ENCODE measurements around the gene NCAN. TPM values are rescaled to one million over a fixed set of nuclear protein-coding genes. Genes with fewer than 3 reads are reported as not detected.
A peak's percentile ranks its signal among the peaks of the same experiment; 100 is the strongest.

Gene NCAN
- total and polyA plus RNA-seq, 2 of the 8 experiments (the other 6 are each of a cell fraction or from before 2014, with no cell fraction given), result 2.7 TPM

DNA sequence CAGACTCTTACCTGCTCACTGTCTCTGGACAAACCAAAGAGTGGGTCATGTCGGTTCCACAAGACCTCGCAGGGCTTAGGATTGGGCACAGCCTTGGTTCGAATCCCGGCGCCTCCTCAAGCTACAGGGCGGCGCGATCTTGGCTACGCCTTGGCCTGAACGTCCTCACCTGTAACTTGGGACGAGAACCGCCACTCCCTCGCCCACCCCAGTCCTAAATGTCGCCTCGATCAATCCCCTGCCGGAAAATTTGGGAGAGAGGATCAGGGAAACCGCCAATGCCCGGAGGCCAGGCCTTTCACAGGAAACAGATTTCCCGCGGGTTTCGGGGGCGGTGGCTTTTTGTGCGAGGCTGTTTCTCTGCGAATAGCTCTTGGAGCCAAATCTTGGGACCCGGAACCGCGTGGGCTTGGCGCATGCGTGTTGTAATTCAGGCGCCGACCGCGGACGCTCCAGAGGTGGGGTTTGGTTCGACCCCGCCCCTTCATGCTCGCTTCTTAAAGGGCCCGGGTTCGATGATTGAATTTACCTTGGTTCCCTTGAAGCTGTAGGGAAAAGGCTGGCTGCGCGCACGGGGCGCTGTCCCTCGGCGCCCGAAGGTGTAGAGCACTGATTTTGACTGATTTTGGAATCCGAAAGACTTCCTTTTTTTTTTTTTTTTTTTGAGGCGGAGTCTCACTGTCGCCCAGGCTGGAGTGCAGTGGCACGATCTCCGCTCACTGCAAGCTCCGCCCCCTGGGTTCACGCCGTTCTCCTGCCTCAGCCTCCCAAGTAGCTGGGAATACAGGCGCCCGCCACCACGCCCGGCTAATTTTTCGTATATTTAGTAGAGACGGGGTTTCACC lies 8.5 kb upstream of the NCAN start, which contains the start of gene NR2C2AP (continued):
- peak; percentile 41; the same call in 1 of the 2 replicates for TF ChIP-seq TAF1 (IDR thresholded peaks at IDR 0.05; ENCODE audit: low read depth, low read length)
- TF ChIP-seq SRF (IDR thresholded peaks at IDR 0.05; ENCODE audit: low read depth, low read length), result no peak
- TF ChIP-seq SAP30 (IDR thresholded peaks at IDR 0.05; ENCODE audit: insufficient read depth, insufficient replicate concordance, low read length), result no peak
- no peak for TF ChIP-seq SP2 (IDR thresholded peaks at IDR 0.05; ENCODE audit: low read length)
- TF ChIP-seq JUND (IDR thresholded peaks at IDR 0.05; ENCODE audit: low read length), result no peak
- TF ChIP-seq, protein P1, sequence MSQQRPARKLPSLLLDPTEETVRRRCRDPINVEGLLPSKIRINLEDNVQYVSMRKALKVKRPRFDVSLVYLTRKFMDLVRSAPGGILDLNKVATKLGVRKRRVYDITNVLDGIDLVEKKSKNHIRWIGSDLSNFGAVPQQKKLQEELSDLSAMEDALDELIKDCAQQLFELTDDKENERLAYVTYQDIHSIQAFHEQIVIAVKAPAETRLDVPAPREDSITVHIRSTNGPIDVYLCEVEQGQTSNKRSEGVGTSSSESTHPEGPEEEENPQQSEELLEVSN (IDR thresholded peaks at IDR 0.05), result peak; percentile 65
- 0 out of 2 replicates have a peak, but pooled peaks have one; percentile 31 for TF ChIP-seq BACH1 (IDR thresholded peaks at IDR 0.05; ENCODE audit: low read length)
- TF ChIP-seq SP1 (IDR thresholded peaks at IDR 0.05; ENCODE audit: low read depth, low read length), result 0 out of 2 replicates have a peak, but pooled peaks have one; percentile 12
- peak; percentile 62 for TF ChIP-seq CREB1 (IDR thresholded peaks at IDR 0.05)
- no peak for TF ChIP-seq TAF7 (optimal IDR thresholded peaks at IDR 0.05; ENCODE audit: borderline replicate concordance, low read depth, low read length)
- TF ChIP-seq CHD2 (IDR thresholded peaks at IDR 0.05; ENCODE audit: low read length), result no peak
